B cell (primary cell): Measurements from ENCODE around the gene MAN2A1. TPM values are rescaled to one million over a fixed set of nuclear protein-coding genes. Genes with fewer than 3 reads are reported as not detected.

Experiments used
- ATAC-seq: fragments of 200-7000 bp; cut with Tn5 transposase; one replicate; pipeline ENCODE4 v1.10.0; 2021; ENCODE audit warnings: low read depth, mild to moderate bottlenecking, moderate number of reproducible peaks, moderate library complexity
- CTCF ChIA-PET: fragments of 350-600 bp; sonication (Branson Sonifier 250); formaldehyde crosslinking; loops from one replicate; lab custom pipeline; 2021; ENCODE audit warnings: antibody characterized with exemption, inconsistent platforms; lab: Charles Lee
- POLR2A ChIA-PET: fragments of 350-600 bp; sonication (Branson Sonifier 250); formaldehyde crosslinking; loops from one replicate; lab custom pipeline; 2021; ENCODE audit warnings: antibody characterized with exemption; lab: Charles Lee
- DNase-seq: peaks from one replicate; pipeline ENCODE4 v3.0.0; 2013
- H2AFZ ChIP-seq: 2 replicates; pipeline ENCODE4 v1.6.1; 2012; ENCODE audit warnings: mild to moderate bottlenecking, low read depth, low read length; ENCODE audit not compliant: insufficient read depth, poor library complexity, severe bottlenecking
- H3K27ac ChIP-seq, 2 donors: 1 replicate in 1 of 2; 2 replicates in 1 of 2; pipeline ENCODE4 v1.5.1; 2012 to 2013; ENCODE audit warnings: low read length in 2 of 2, mild to moderate bottlenecking in 2 of 2, moderate library complexity in 1 of 2
- H3K27me3 ChIP-seq, 4 experiments: fragments of 200-600 bp in 1 of 4; sonication (generic) in 1 of 4; replicated peaks in 1 of 4; 1 replicate in 2 of 4; 2 replicates in 2 of 4; pipeline versions ENCODE4 v1.6.1 to v1.7.0; 2013 to 2016; ENCODE audit warnings: low read length in 3 of 4, mild to moderate bottlenecking in 2 of 4, mixed read lengths in 1 of 4, moderate library complexity in 1 of 4; ENCODE audit not compliant: insufficient read depth in 4 of 4, control insufficient read depth in 3 of 4; ENCODE audit errors: control extremely low read depth in 1 of 4
- H3K36me3 ChIP-seq, 2 experiments: replicated peaks in 1 of 2; 1 replicate in 1 of 2; 2 replicates in 1 of 2; pipeline versions ENCODE4 v1.6.1 to v1.7.1; 2013; ENCODE audit warnings: low read length in 1 of 2; ENCODE audit not compliant: insufficient read depth in 2 of 2, control insufficient read depth in 1 of 2; ENCODE audit errors: control extremely low read depth in 1 of 2, extremely low read depth in 1 of 2
- H3K4me1 ChIP-seq, 2 donors: fragments of 200-600 bp in 1 of 2; sonication (generic) in 1 of 2; 1 replicate in 1 of 2; 2 replicates in 1 of 2; pipeline versions ENCODE4 v1.5.1 to v1.6.1; 2013 to 2017; ENCODE audit warnings: low read length in 2 of 2; ENCODE audit not compliant: control insufficient read depth in 2 of 2, insufficient read depth in 2 of 2
- H3K4me2 ChIP-seq: replicated peaks from 2 replicates; pipeline ENCODE3; 2012; ENCODE audit warnings: mild to moderate bottlenecking, low read depth, low read length; ENCODE audit not compliant: poor library complexity, severe bottlenecking
- H3K4me3 ChIP-seq, 5 experiments: fragments of 200-600 bp in 1 of 5; sonication (generic) in 1 of 5; 1 replicate in 3 of 5; 2 replicates in 2 of 5; pipeline versions ENCODE4 v1.5.1 to v1.7.0; 2011 to 2016; ENCODE audit warnings: low read length in 4 of 5, mild to moderate bottlenecking in 4 of 5, low read depth in 2 of 5, control low read depth in 1 of 5, moderate library complexity in 1 of 5; ENCODE audit not compliant: insufficient read depth in 1 of 5; ENCODE audit errors: control extremely low read depth in 1 of 5, extremely low read depth in 1 of 5
- H3K79me2 ChIP-seq: fragments of 200-600 bp; sonication (generic); one replicate; pipeline ENCODE4 v1.6.0; 2016; ENCODE audit warnings: low read length; ENCODE audit not compliant: control insufficient read depth, insufficient read depth
- H3K9ac ChIP-seq: fragments of 200-600 bp; sonication (generic); 2 replicates; pipeline ENCODE4 v1.6.1; 2017; ENCODE audit warnings: mild to moderate bottlenecking, low read length, moderate library complexity
- H3K9me3 ChIP-seq, 3 donors: one replicate each; pipeline versions ENCODE4 v1.6.1 to v1.7.1; 2013; ENCODE audit warnings: low read length in 2 of 3; ENCODE audit not compliant: control insufficient read depth in 2 of 3, insufficient read depth in 1 of 3; ENCODE audit errors: control extremely low read depth in 1 of 3
- H4K20me1 ChIP-seq: 2 replicates; pipeline ENCODE4 v1.6.0; 2012; ENCODE audit warnings: mild to moderate bottlenecking, low read length; ENCODE audit not compliant: insufficient read depth, control insufficient read depth, poor library complexity, severe bottlenecking
- H3K27ac Mint-ChIP-seq: one replicate; pipeline ENCODE4 v1.8.0; 2021; ENCODE audit warnings: mixed read lengths
- H3K27me3 Mint-ChIP-seq: one replicate; pipeline ENCODE4 v1.8.0; 2021; ENCODE audit warnings: mixed read lengths
- H3K4me1 Mint-ChIP-seq: one replicate; pipeline ENCODE4 v1.8.0; 2021; ENCODE audit warnings: mixed read lengths
- H3K4me3 Mint-ChIP-seq: one replicate; pipeline ENCODE4 v1.8.0; 2021; ENCODE audit warnings: mixed read lengths
- H3K9me3 Mint-ChIP-seq: one replicate; pipeline ENCODE4 v1.8.0; 2022; ENCODE audit warnings: mixed read lengths; ENCODE audit not compliant: insufficient read depth
- EZH2 ChIP-seq: IDR thresholded peaks from 2 replicates; pipeline ENCODE4 v1.6.1; 2012; ENCODE audit warnings: borderline replicate concordance, low read depth, mild to moderate bottlenecking, moderate library complexity, low read length; ENCODE audit not compliant: insufficient read depth, poor library complexity, severe bottlenecking
- WGBS: methylation state at CpG from one replicate; pipeline ENCODE4 v1.1.5; 2013; ENCODE audit warnings: missing lambda C conversion rate; ENCODE audit not compliant: insufficient coverage; 5-methylcytosine and 5-hydroxymethylcytosine counted together
- intact Hi-C: fragments of 100-400 bp; cut with micrococcal nuclease; formaldehyde crosslinking; loops from one replicate; pipeline ENCODE4 v1.10.0; 2022
- polyA plus RNA-seq: library from polyadenylated mRNA; depleted of rRNA; stranded (reverse); fragments of >200 nt; gene quantifications from 2 replicates; pipeline ENCODE4 v1.2.3, GENCODE V29; 2012
- total RNA-seq, 2 donors: library from RNA; stranded (reverse); fragments of 120-200 nt in 1 of 2; gene quantifications; 1 replicate in 1 of 2; 2 replicates in 1 of 2; pipeline versions ENCODE4 v1.2.3 to v1.2.4, GENCODE V29; 2013 to 2022
- TF ChIP-seq, protein P1 (sequence below): fragments of 200-600 bp; IDR thresholded peaks from one replicate; pipeline ENCODE4 v1.8.0; 2022; ENCODE audit warnings: antibody characterized with exemption, mild to moderate bottlenecking

Gene MAN2A1
- total and polyA plus RNA-seq, 2 donors (not counting 1 experiment from before 2014, with no cell fraction given) = 12.7 to 55.0 TPM

DNA sequence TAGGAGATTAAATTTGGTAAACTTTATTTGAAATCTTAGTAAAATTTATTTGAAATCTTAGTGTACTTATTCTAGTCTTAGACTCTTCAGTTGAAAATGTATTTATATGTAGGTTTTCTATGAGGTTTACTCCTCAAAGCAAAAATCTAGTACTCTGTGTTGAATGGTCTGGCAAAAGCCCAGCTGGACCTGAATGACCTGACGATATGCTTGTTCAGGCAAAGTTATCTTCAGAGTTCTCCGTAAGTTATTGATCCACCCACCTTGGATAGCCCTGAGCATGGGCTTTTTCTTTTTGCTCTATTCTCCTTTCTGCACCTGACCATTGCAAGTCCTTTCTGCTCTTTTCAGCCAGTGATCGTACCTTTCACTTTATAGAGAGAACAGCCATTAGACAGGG, 158.4 kb downstream of the MAN2A1 start:
- no peaks in the 10 kb centered on the region for H3K27me3 Mint-ChIP-seq
- no peak overlapping the region for H3K4me2 ChIP-seq
- H3K9ac ChIP-seq = no peak overlapping the region
- no peaks in the 10 kb centered on the region for H4K20me1 ChIP-seq
- H3K27ac Mint-ChIP-seq = no peak overlapping the region
- ChIA-PET CTCF (no interaction called here), POLR2A (no interaction called here)
- WGBS = 97% methylated on average over 3 of the region's 3 CpGs
- no peak overlapping the region for H2AFZ ChIP-seq
- H3K36me3 ChIP-seq = peaks cover 19 to 60% of the 10 kb centered on the region in 2 experiments
- no peaks in the 10 kb centered on the region for H3K4me1 Mint-ChIP-seq
- no peak overlapping the region for H3K27ac ChIP-seq
- H3K9me3 ChIP-seq = no peaks in the 10 kb centered on the region
- DNase-seq (no peak), ATAC-seq (no peak)
- no peaks in the 10 kb centered on the region for H3K9me3 Mint-ChIP-seq
- intact Hi-C loops = no loop called here
- H3K79me2 ChIP-seq = no peaks in the 10 kb centered on the region
- H3K4me3 ChIP-seq = no peak overlapping the region
- H3K4me1 ChIP-seq = no peaks in the 10 kb centered on the region
- H3K4me3 Mint-ChIP-seq = no peak overlapping the region
- TF ChIP-seq EZH2 = no peak
- TF ChIP-seq, protein P1, sequence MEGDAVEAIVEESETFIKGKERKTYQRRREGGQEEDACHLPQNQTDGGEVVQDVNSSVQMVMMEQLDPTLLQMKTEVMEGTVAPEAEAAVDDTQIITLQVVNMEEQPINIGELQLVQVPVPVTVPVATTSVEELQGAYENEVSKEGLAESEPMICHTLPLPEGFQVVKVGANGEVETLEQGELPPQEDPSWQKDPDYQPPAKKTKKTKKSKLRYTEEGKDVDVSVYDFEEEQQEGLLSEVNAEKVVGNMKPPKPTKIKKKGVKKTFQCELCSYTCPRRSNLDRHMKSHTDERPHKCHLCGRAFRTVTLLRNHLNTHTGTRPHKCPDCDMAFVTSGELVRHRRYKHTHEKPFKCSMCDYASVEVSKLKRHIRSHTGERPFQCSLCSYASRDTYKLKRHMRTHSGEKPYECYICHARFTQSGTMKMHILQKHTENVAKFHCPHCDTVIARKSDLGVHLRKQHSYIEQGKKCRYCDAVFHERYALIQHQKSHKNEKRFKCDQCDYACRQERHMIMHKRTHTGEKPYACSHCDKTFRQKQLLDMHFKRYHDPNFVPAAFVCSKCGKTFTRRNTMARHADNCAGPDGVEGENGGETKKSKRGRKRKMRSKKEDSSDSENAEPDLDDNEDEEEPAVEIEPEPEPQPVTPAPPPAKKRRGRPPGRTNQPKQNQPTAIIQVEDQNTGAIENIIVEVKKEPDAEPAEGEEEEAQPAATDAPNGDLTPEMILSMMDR = no peak
- H3K27me3 ChIP-seq = no peaks in the 10 kb centered on the region

DNA sequence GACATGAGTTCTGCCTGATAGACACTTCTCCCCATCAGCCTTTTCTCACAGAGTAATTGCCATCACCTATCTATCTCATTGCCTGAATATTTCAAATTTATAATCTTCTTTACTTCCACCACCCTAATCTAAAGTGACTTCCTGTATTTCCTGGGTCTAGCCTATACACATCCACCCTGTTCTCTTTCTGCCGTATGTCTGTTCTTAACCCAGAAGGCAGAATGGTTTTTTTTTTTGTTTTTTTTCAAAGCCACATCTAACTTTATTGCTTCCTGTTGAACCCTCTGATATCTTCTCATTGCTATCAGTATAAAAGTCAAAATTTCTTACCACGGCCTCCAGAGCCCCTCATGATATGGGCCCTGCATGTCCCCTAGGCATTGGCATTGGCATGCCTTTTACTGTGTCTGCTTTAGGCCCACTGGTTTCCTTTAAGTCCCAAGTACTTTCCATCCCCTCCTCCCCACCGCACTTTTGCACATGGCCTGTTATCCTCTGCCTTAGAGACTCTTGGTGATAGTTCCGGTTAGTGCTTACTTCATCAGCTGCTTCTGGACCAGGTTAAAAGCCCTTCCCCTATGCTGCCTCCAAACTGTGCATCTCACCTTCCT, 159.9 kb downstream of the MAN2A1 start:
- H3K4me1 ChIP-seq = no peaks in the 10 kb centered on the region
- DNase-seq = no peak

More for the DNA sequence above, 159.9 kb downstream of the MAN2A1 start:
- no peak overlapping the region for H3K4me3 Mint-ChIP-seq
- Histone ChIP-seq H2AFZ (no peak overlapping the region), H3K4me3 (no peak overlapping the region), H3K9ac (no peak overlapping the region), H3K79me2 (no peaks in the 10 kb centered on the region), H3K27ac (no peak overlapping the region), H4K20me1 (no peaks in the 10 kb centered on the region), H3K9me3 (no peaks in the 10 kb centered on the region), H3K4me2 (no peak overlapping the region), H3K27me3 (no peaks in the 10 kb centered on the region), H3K36me3 (peaks cover 19 to 60% of the 10 kb centered on the region in 2 experiments)
- intact Hi-C loops = no loop called here
- WGBS = 96% methylated on average over 2 of the region's 4 CpGs
- no peaks in the 10 kb centered on the region for H3K9me3 Mint-ChIP-seq
- ChIA-PET POLR2A (no interaction called here), CTCF (no interaction called here)
- TF ChIP-seq EZH2 = no peak
- TF ChIP-seq, protein P1 = no peak
- no peaks in the 10 kb centered on the region for H3K27me3 Mint-ChIP-seq
- H3K4me1 Mint-ChIP-seq = no peaks in the 10 kb centered on the region
- H3K27ac Mint-ChIP-seq = no peak overlapping the region
- ATAC-seq = no peak
